Keratinocyte (primary cell): ENCODE results near the gene TP53AIP1. TPM values are rescaled to one million over a fixed set of nuclear protein-coding genes. Genes with fewer than 3 reads are reported as not detected.

Experiments used
- DNase-seq: peaks from one replicate; pipeline ENCODE4 v3.0.0-alpha.2; 2011; ENCODE audit warnings: low read depth, missing footprints, low spot score
- FAIRE-seq: peaks from 2 replicates; lab custom pipeline; 2011; peaks lifted over from hg19 to GRCh38; lab: Jason Lieb, UNC
- H2AFZ ChIP-seq: 2 replicates; pipeline ENCODE4 v1.6.0; 2012; ENCODE audit warnings: low read length, control low read depth, inconsistent platforms; ENCODE audit not compliant: control insufficient read depth
- H3K27ac ChIP-seq: 2 replicates; pipeline ENCODE4 v1.5.1; 2011; ENCODE audit warnings: low read length; ENCODE audit not compliant: control insufficient read depth, insufficient read depth
- H3K27me3 ChIP-seq: 3 replicates; pipeline ENCODE4 v1.6.0; 2011; ENCODE audit warnings: low read length; ENCODE audit not compliant: control insufficient read depth, insufficient read depth; ENCODE audit errors: extremely low read depth
- H3K36me3 ChIP-seq, 2 experiments: 2 replicates in 1 of 2; 3 replicates in 1 of 2; pipeline ENCODE4 v1.5.1; 2011; ENCODE audit warnings: low read length in 2 of 2, mild to moderate bottlenecking in 1 of 2; ENCODE audit not compliant: control insufficient read depth in 2 of 2, insufficient read depth in 2 of 2; ENCODE audit errors: extremely low read depth in 1 of 2
- H3K4me1 ChIP-seq: 3 replicates; pipeline ENCODE4 v1.5.1; 2011; ENCODE audit warnings: low read length; ENCODE audit not compliant: control insufficient read depth, insufficient read depth; ENCODE audit errors: extremely low read depth
- H3K4me2 ChIP-seq: 3 replicates; pipeline ENCODE4 v1.6.0; 2011; ENCODE audit warnings: low read depth, low read length; ENCODE audit not compliant: control insufficient read depth, insufficient read depth; ENCODE audit errors: extremely low read depth
- H3K4me3 ChIP-seq, 3 experiments: fragments of 200-600 bp in 1 of 3; sonication (generic) in 1 of 3; 2 replicates in 2 of 3; 3 replicates in 1 of 3; pipeline ENCODE4 v1.5.1; 2011 to 2016; ENCODE audit warnings: low read length in 3 of 3, mild to moderate bottlenecking in 3 of 3, control low read depth in 2 of 3, inconsistent platforms in 1 of 3, low read depth in 1 of 3, mixed read lengths in 1 of 3, mixed run types in 1 of 3, moderate library complexity in 1 of 3; ENCODE audit not compliant: control insufficient read depth in 2 of 3, insufficient read depth in 2 of 3; ENCODE audit errors: extremely low read depth in 1 of 3
- H3K79me2 ChIP-seq: 2 replicates; pipeline ENCODE4 v1.6.0; 2012; ENCODE audit warnings: low read length; ENCODE audit not compliant: control insufficient read depth, insufficient read depth
- H3K9ac ChIP-seq: 3 replicates; pipeline ENCODE4 v1.6.0; 2011; ENCODE audit warnings: low read length; ENCODE audit not compliant: control insufficient read depth, insufficient read depth; ENCODE audit errors: extremely low read depth
- H3K9me1 ChIP-seq: 3 replicates; pipeline ENCODE4 v1.6.0; 2011; ENCODE audit warnings: low read length; ENCODE audit not compliant: control insufficient read depth, insufficient read depth; ENCODE audit errors: extremely low read depth
- H3K9me3 ChIP-seq: 2 replicates; pipeline ENCODE4 v1.5.1; 2012; ENCODE audit warnings: low read depth, low read length; ENCODE audit not compliant: control insufficient read depth
- H4K20me1 ChIP-seq: 3 replicates; pipeline ENCODE4 v1.6.0; 2011; ENCODE audit warnings: low read length; ENCODE audit not compliant: control insufficient read depth, insufficient read depth; ENCODE audit errors: extremely low read depth
- CTCF ChIP-seq, 3 experiments: IDR thresholded peaks in 1 of 3; conservative IDR thresholded peaks in 1 of 3; optimal IDR thresholded peaks in 1 of 3; 2 replicates in 2 of 3; 3 replicates in 1 of 3; pipeline versions ENCODE3 to v1.5.1; 2011; ENCODE audit warnings: low read length in 3 of 3, mild to moderate bottlenecking in 3 of 3, moderate library complexity in 2 of 3, control low read depth in 1 of 3, inconsistent platforms in 1 of 3; ENCODE audit not compliant: insufficient read depth in 2 of 3; ENCODE audit errors: extremely low read depth in 1 of 3
- EZH2 ChIP-seq: IDR thresholded peaks from one replicate; pipeline ENCODE4 v1.6.1; 2012; ENCODE audit warnings: inconsistent platforms, mild to moderate bottlenecking, low read length, moderate library complexity
- dilution Hi-C: fragments of 300-500 bp; cut with MboI; formaldehyde crosslinking; loops from one replicate; pipeline ENCODE4 v1.7.0; 2020; ENCODE audit warnings: low sequenced_read_pairs; ENCODE audit not compliant: extremely low pct_ligation_motif_present
- polyA plus RNA-seq, 5 experiments: library from polyadenylated mRNA; depleted of rRNA in 3 of 5; stranded (reverse) in 3 of 5; stranded (forward) in 1 of 5; unstranded in 1 of 5; fragments of >200 nt; gene quantifications; 1 replicate in 1 of 5; 2 replicates in 3 of 5; 3 replicates in 1 of 5; pipeline versions ENCODE4 v1.2.1 to v1.2.3, GENCODE V29; 2011 to 2012; ENCODE audit warnings: missing spikeins in 2 of 5, low read depth in 1 of 5, low replicate concordance in 1 of 5

Gene TP53AIP1
- polyA plus RNA-seq, 1 donor (not counting 4 experiments of a cell fraction or from before 2014, with no cell fraction given), result 37.1 TPM

GRCh38 chr11:128934351-128934750 lies 8.3 kb downstream of the TP53AIP1 start:
- Histone ChIP-seq H3K9ac (no peak overlapping the region), H3K27me3 (no peaks in the 10 kb centered on the region), H3K4me1 (peaks cover 9% of the 10 kb centered on the region), H3K4me2 (no peak overlapping the region), H3K79me2 (peaks cover 4% of the 10 kb centered on the region), H3K36me3 (peaks cover 2 to 8% of the 10 kb centered on the region in 2 experiments), H2AFZ (no peak overlapping the region), H3K9me3 (no peaks in the 10 kb centered on the region), H3K9me1 (no peaks in the 10 kb centered on the region), H3K4me3 (no peak overlapping the region), H4K20me1 (no peaks in the 10 kb centered on the region), H3K27ac (no peak overlapping the region)
- dilution Hi-C loops, result no loop called here
- no peak for FAIRE-seq
- DNase-seq, result no peak
- TF ChIP-seq EZH2 (no peak), CTCF (optimal IDR thresholded peaks at IDR 0.05 in 1 of 3, IDR thresholded peaks at IDR 0.05 in 1 of 3, conservative IDR thresholded peaks at IDR 0.05 in 1 of 3; ENCODE audit: extremely low read depth in 1 of 3, insufficient read depth in 2 of 3, low read length in 3 of 3) (no peak)

GRCh38 chr11:128933481-128934178 lies 9.0 kb downstream of the TP53AIP1 start:
- Histone ChIP-seq H3K4me1 (peaks cover 4% of the 10 kb centered on the region), H3K27ac (no peak overlapping the region), H3K79me2 (no peaks in the 10 kb centered on the region), H3K27me3 (no peaks in the 10 kb centered on the region), H2AFZ (no peak overlapping the region), H3K4me3 (no peak overlapping the region), H3K9me1 (no peaks in the 10 kb centered on the region), H3K36me3 (peaks cover 2 to 8% of the 10 kb centered on the region in 2 experiments), H3K4me2 (no peak overlapping the region), H4K20me1 (no peaks in the 10 kb centered on the region), H3K9me3 (no peaks in the 10 kb centered on the region), H3K9ac (no peak overlapping the region)
- no peak for DNase-seq
- no peak for FAIRE-seq
- dilution Hi-C loops, result no loop called here
- TF ChIP-seq CTCF (optimal IDR thresholded peaks at IDR 0.05 in 1 of 3, IDR thresholded peaks at IDR 0.05 in 1 of 3, conservative IDR thresholded peaks at IDR 0.05 in 1 of 3; ENCODE audit: extremely low read depth in 1 of 3, insufficient read depth in 2 of 3, low read length in 3 of 3) (no peak), EZH2 (no peak)
